ENCODE measurements around the gene STX1B.
A peak's percentile ranks its signal among the peaks of the same experiment; 100 is the strongest.

Gene STX1B

GRCh38 chr16:30979170-30980022 lies 31.0 kb downstream of the STX1B start:
- no peak for DNase-seq (ENCODE audit: low read depth)

GRCh38 chr16:30977502-30977901 lies 32.9 kb downstream of the STX1B start:
- no peak for DNase-seq (ENCODE audit: low read depth)

GRCh38 chr16:30976486-30976885 lies 34.0 kb downstream of the STX1B start:
- no peak for DNase-seq (ENCODE audit: low read depth)

GRCh38 chr16:30974348-30974747 lies 36.1 kb downstream of the STX1B start:
- no peak for DNase-seq (ENCODE audit: low read depth)

- no peak for DNase-seq (ENCODE audit: low read depth)
Observed at GRCh38 chr16:30972872-30973271, 37.6 kb downstream of the STX1B start.

- no peak for DNase-seq (ENCODE audit: low read depth)
Observed at GRCh38 chr16:30971298-30971697, 39.1 kb downstream of the STX1B start.

GRCh38 chr16:30969246-30969842 lies 41.1 kb downstream of the STX1B start:
- DNase-seq (ENCODE audit: low read depth), result no peak

GRCh38 chr16:30967795-30968194 lies 42.6 kb downstream of the STX1B start:
- DNase-seq (ENCODE audit: low read depth), result no peak

GRCh38 chr16:30966033-30966619 lies 44.3 kb downstream of the STX1B start:
- DNase-seq (ENCODE audit: low read depth), result no peak

- no peak for DNase-seq (ENCODE audit: low read depth)
Observed at GRCh38 chr16:30965436-30965835, 45.0 kb downstream of the STX1B start.

- no peak for DNase-seq (ENCODE audit: low read depth)
Observed at GRCh38 chr16:30964574-30965226, 45.7 kb downstream of the STX1B start.

GRCh38 chr16:30963925-30964511 lies 46.4 kb downstream of the STX1B start:
- DNase-seq (ENCODE audit: low read depth), result no peak

- no peak for DNase-seq (ENCODE audit: low read depth)
Observed at GRCh38 chr16:30961384-30961783, 49.1 kb downstream of the STX1B start.

GRCh38 chr16:30958175-30959079 lies 52.0 kb downstream of the STX1B start:
- DNase-seq (ENCODE audit: low read depth), result peak; percentile 56

GRCh38 chr16:30957456-30958174 lies 52.8 kb downstream of the STX1B start, which contains the start of gene SETD1A:
SETD1A (plus strand) TSS chr16:30957754; CDS start chr16:30958732, 978 bp downstream.
- peak; percentile 84 for DNase-seq (ENCODE audit: low read depth)

- peak; percentile 70 for DNase-seq (ENCODE audit: low read depth)
Observed at GRCh38 chr16:30956601-30957455, 53.6 kb downstream of the STX1B start.

GRCh38 chr16:30954993-30955392 lies 55.4 kb downstream of the STX1B start:
- DNase-seq (ENCODE audit: low read depth), result no peak

- DNase-seq (ENCODE audit: low read depth), result peak; percentile 61
Observed at GRCh38 chr16:30953511-30954124, 56.8 kb downstream of the STX1B start.

GRCh38 chr16:30953111-30953510 lies 57.3 kb downstream of the STX1B start:
- DNase-seq (ENCODE audit: low read depth), result no peak

Data from CMK (cell line).